GM19099 (cell line): ENCODE data around the gene UNC80.

Source experiments
- POLR2A ChIP-seq: IDR thresholded peaks from 3 replicates; pipeline ENCODE4 v1.6.1; 2011; ENCODE audit warnings: low read depth; ENCODE audit not compliant: insufficient read length; ENCODE audit errors: extremely low read depth

UNC80 gene

GRCh38 chr2:209929369-209929768, 157.7 kb downstream of the UNC80 start:
- TF ChIP-seq POLR2A: no peak

GRCh38 chr2:209933499-209934483, 162.2 kb downstream of the UNC80 start:
- no peak for TF ChIP-seq POLR2A

GRCh38 chr2:209936106-209936666, 164.6 kb downstream of the UNC80 start:
- no peak for TF ChIP-seq POLR2A

GRCh38 chr2:209937893-209938292, 166.3 kb downstream of the UNC80 start:
- no peak for TF ChIP-seq POLR2A

GRCh38 chr2:209938906-209939305, 167.3 kb downstream of the UNC80 start:
- TF ChIP-seq POLR2A: no peak

GRCh38 chr2:209940936-209941335, 169.3 kb downstream of the UNC80 start:
- no peak for TF ChIP-seq POLR2A

GRCh38 chr2:209942426-209942825, 170.8 kb downstream of the UNC80 start:
- TF ChIP-seq POLR2A: no peak

GRCh38 chr2:209942936-209943605, 171.4 kb downstream of the UNC80 start:
- TF ChIP-seq POLR2A: no peak

- no peak for TF ChIP-seq POLR2A
These were observed 172.1 kb downstream of the UNC80 start for GRCh38 chr2:209943776-209944175.

GRCh38 chr2:209946539-209946938, 174.9 kb downstream of the UNC80 start:
- TF ChIP-seq POLR2A: no peak

- no peak for TF ChIP-seq POLR2A
These were observed 184.6 kb downstream of the UNC80 start for GRCh38 chr2:209956271-209956670.

GRCh38 chr2:209958016-209958415, 186.4 kb downstream of the UNC80 start:
- TF ChIP-seq POLR2A: no peak

GRCh38 chr2:209960045-209960444, 188.4 kb downstream of the UNC80 start:
- TF ChIP-seq POLR2A: no peak

- TF ChIP-seq POLR2A: no peak
These were observed 189.3 kb downstream of the UNC80 start for GRCh38 chr2:209960676-209961630.
